K562 (cell line): ENCODE measurements around the gene SOCS6. TPM values are rescaled to one million over a fixed set of nuclear protein-coding genes. Genes with fewer than 3 reads are reported as not detected.

Experiments used
- ATAC-seq: fragments of 200-7000 bp; cut with Tn5 transposase; 3 replicates; pipeline ENCODE4 v1.9.1; 2020; ENCODE audit warnings: moderate library complexity
- BruUV-seq: library from RNA; stranded (reverse); fragments of 400-500 nt; replicated peaks from 2 replicates; lab custom pipeline; 2021; lab: Mats Ljungman, UMichigan
- CTCF ChIA-PET: fragments of 300-600 bp; formaldehyde crosslinking; extraction: SDS; loops from one replicate; lab custom pipeline; 2021; ENCODE audit warnings: low intra/inter-chr PET ratio; lab: Yijun Ruan, JAX
- POLR2A ChIA-PET: fragments of 300-600, 350-650 bp; sonication (Branson Sonifier 250); formaldehyde crosslinking; extraction: SDS; loops from one replicate; lab custom pipeline; 2021; ENCODE audit warnings: antibody characterized with exemption, inconsistent platforms; lab: Yijun Ruan, JAX
- DNase-seq, 4 experiments: peaks; one replicate each; pipeline versions ENCODE4 v3.0.0 to v3.0.0-alpha.2; 2011 to 2018; ENCODE audit warnings: low spot score in 3 of 4, mixed read lengths in 3 of 4; ENCODE audit errors: extremely low read depth in 1 of 4
- FAIRE-seq: peaks from 2 replicates; lab custom pipeline; 2011; peaks lifted over from hg19 to GRCh38; lab: Jason Lieb, UNC
- H2AFZ ChIP-seq: 2 replicates; pipeline ENCODE4 v1.6.0; 2011; ENCODE audit warnings: low read depth, low read length, control low read depth, inconsistent platforms
- H3K27ac ChIP-seq: fragments of 200-600 bp; 3 replicates; pipeline ENCODE4 v1.8.0; 2011; ENCODE audit warnings: low read depth, mild to moderate bottlenecking, control low read depth, inconsistent platforms, low read length, moderate library complexity, mixed read lengths; ENCODE audit errors: extremely low read depth
- H3K27me3 ChIP-seq, 2 experiments: fragments of 300-600 bp in 1 of 2; 2 replicates in 1 of 2; 3 replicates in 1 of 2; pipeline versions ENCODE4 v1.6.0 to v1.8.0; 2011; ENCODE audit warnings: inconsistent platforms in 2 of 2, low read length in 2 of 2, mild to moderate bottlenecking in 1 of 2, mixed read lengths in 1 of 2, moderate library complexity in 1 of 2; ENCODE audit not compliant: control insufficient read depth in 2 of 2, insufficient read depth in 2 of 2
- H3K36me3 ChIP-seq: fragments of 300-600 bp; 3 replicates; pipeline ENCODE4 v1.8.0; 2011; ENCODE audit warnings: mild to moderate bottlenecking, low read length, inconsistent platforms; ENCODE audit not compliant: control insufficient read depth, insufficient read depth
- H3K4me1 ChIP-seq, 2 experiments: fragments of 200-600 bp in 1 of 2; replicated peaks in 1 of 2; 2 replicates in 1 of 2; 3 replicates in 1 of 2; pipeline versions ENCODE4 v1.5.1 to v1.8.0; 2011; ENCODE audit warnings: inconsistent platforms in 2 of 2, low read length in 2 of 2, mild to moderate bottlenecking in 1 of 2, mixed read lengths in 1 of 2, moderate library complexity in 1 of 2; ENCODE audit not compliant: control insufficient read depth in 2 of 2, insufficient read depth in 2 of 2
- H3K4me2 ChIP-seq: 2 replicates; pipeline ENCODE4 v1.6.1; 2011; ENCODE audit warnings: low read length, control low read depth, inconsistent platforms, mixed read lengths; ENCODE audit not compliant: insufficient read depth
- H3K4me3 ChIP-seq: fragments of 200-600 bp; sonication (generic), shearing (Covaris generic); 2 replicates; pipeline ENCODE4 v1.5.1; 2016; ENCODE audit warnings: control low read depth, inconsistent platforms
- H3K79me2 ChIP-seq: fragments of 200-600 bp; 3 replicates; pipeline ENCODE4 v1.8.0; 2011; ENCODE audit warnings: low read length, inconsistent platforms; ENCODE audit not compliant: control insufficient read depth, insufficient read depth
- H3K9ac ChIP-seq, 2 experiments: 2 replicates each; pipeline versions ENCODE4 v1.6.0 to v1.6.1; 2011; ENCODE audit warnings: low read depth in 2 of 2, low read length in 2 of 2, control low read depth in 1 of 2, inconsistent platforms in 1 of 2, mild to moderate bottlenecking in 1 of 2, mixed read lengths in 1 of 2; ENCODE audit not compliant: insufficient read depth in 1 of 2
- H3K9me1 ChIP-seq: one replicate; pipeline ENCODE4 v1.6.0; 2011; ENCODE audit warnings: inconsistent platforms, mild to moderate bottlenecking, low read length, moderate library complexity; ENCODE audit not compliant: control insufficient read depth, insufficient read depth
- H3K9me3 ChIP-seq: replicated peaks from 2 replicates; pipeline ENCODE4 v1.5.1; 2011; ENCODE audit warnings: low read depth, low read length, inconsistent platforms; ENCODE audit not compliant: control insufficient read depth, insufficient read depth
- H4K20me1 ChIP-seq: replicated peaks from 2 replicates; pipeline ENCODE4 v1.6.1; 2011; ENCODE audit warnings: low read length, inconsistent platforms, mixed read lengths; ENCODE audit not compliant: control insufficient read depth, insufficient read depth
- CHD4 ChIP-seq: fragments of 200-600 bp; sonication (generic); IDR thresholded peaks from 3 replicates; pipeline ENCODE4 v1.6.1; 2012; ENCODE audit warnings: low read depth, mild to moderate bottlenecking, mixed read lengths, low read length, inconsistent platforms; ENCODE audit not compliant: insufficient read depth, insufficient replicate concordance, poor library complexity, severe bottlenecking
- FOS ChIP-seq: IDR thresholded peaks from 3 replicates; pipeline ENCODE4 v1.6.1; 2011; ENCODE audit not compliant: insufficient read length; ENCODE audit errors: extremely low read depth
- JUN ChIP-seq, 2 experiments: sonication (generic) in 1 of 2; formaldehyde crosslinking in 1 of 2; IDR thresholded peaks; 2 replicates each; pipeline versions ENCODE4 v1.6.1 to v1.8.0; 2012 to 2022; ENCODE audit warnings: borderline replicate concordance in 2 of 2, mild to moderate bottlenecking in 2 of 2, improper control_type of control experiment in 1 of 2, low read depth in 1 of 2, low read length in 1 of 2, missing genetic modification reagents in 1 of 2
- MCM3 ChIP-seq: fragments of 450-650 bp; IDR thresholded peaks from 2 replicates; pipeline ENCODE4 v1.6.1; 2016
- NFYB ChIP-seq: IDR thresholded peaks from 2 replicates; pipeline ENCODE4 v1.6.1; 2011; ENCODE audit warnings: mild to moderate bottlenecking, moderate library complexity; ENCODE audit not compliant: insufficient read length; ENCODE audit errors: extremely low read depth
- NUFIP1 ChIP-seq: fragments of 450-650 bp; IDR thresholded peaks from 2 replicates; pipeline ENCODE4 v1.6.1; 2018; ENCODE audit not compliant: partially characterized antibody
- POLR3G ChIP-seq: IDR thresholded peaks from 2 replicates; pipeline ENCODE4 v1.6.1; 2011; ENCODE audit not compliant: insufficient read length, insufficient replicate concordance; ENCODE audit errors: extremely low read depth
- PYGO2 ChIP-seq: fragments of 450-650 bp; IDR thresholded peaks from 2 replicates; pipeline ENCODE4 v1.6.1; 2016; ENCODE audit warnings: mild to moderate bottlenecking, missing genetic modification characterization, moderate library complexity, missing compliant biosample characterization
- SIRT6 ChIP-seq: IDR thresholded peaks from one replicate; pipeline ENCODE4 v1.6.1; 2012; ENCODE audit warnings: low read depth, mild to moderate bottlenecking, control low read depth, inconsistent platforms, low read length, moderate library complexity
- TEAD2 ChIP-seq: fragments of 450-650 bp; IDR thresholded peaks from 2 replicates; pipeline ENCODE4 v1.6.1; 2016; ENCODE audit warnings: missing genetic modification characterization, control low read depth, missing compliant biosample characterization
- TFAP4 ChIP-seq: sonication (generic); formaldehyde crosslinking; IDR thresholded peaks from 2 replicates; pipeline ENCODE4 v1.8.0; 2022; ENCODE audit warnings: missing genetic modification reagents, mild to moderate bottlenecking, moderate library complexity, borderline replicate concordance
- USF2 ChIP-seq: sonication (generic); formaldehyde crosslinking; IDR thresholded peaks from 2 replicates; pipeline ENCODE4 v1.5.0; 2020; ENCODE audit warnings: missing genetic modification reagents
- ZBTB33 ChIP-seq: sonication (generic); formaldehyde crosslinking; IDR thresholded peaks from 2 replicates; pipeline ENCODE4 v1.8.1; 2023; ENCODE audit warnings: mild to moderate bottlenecking, missing genetic modification reagents
- ZBTB8A ChIP-seq: fragments of 450-650 bp; IDR thresholded peaks from 2 replicates; pipeline ENCODE4 v1.6.1; 2018; ENCODE audit warnings: mild to moderate bottlenecking, moderate library complexity; ENCODE audit not compliant: partially characterized antibody
- ZNF436 ChIP-seq: fragments of 250-450, 450-650 bp; sonication (Bioruptor Pico); formaldehyde crosslinking; IDR thresholded peaks from 2 replicates; pipeline ENCODE4 v1.7.0; 2020; ENCODE audit warnings: mild to moderate bottlenecking
- ZNF785 ChIP-seq: fragments of 250-450 bp; sonication (Bioruptor Pico); IDR thresholded peaks from 2 replicates; pipeline ENCODE4 v1.4.0; 2020; ENCODE audit warnings: mild to moderate bottlenecking
- WGBS: fragments of 100-300 bp; shearing (Covaris generic); methylation state at CpG from one replicate; pipeline ENCODE4 v1.1.6; 2016; ENCODE audit warnings: low coverage, mixed read lengths; ENCODE audit not compliant: insufficient coverage; ENCODE audit errors: missing lambda C conversion rate; 5-methylcytosine and 5-hydroxymethylcytosine counted together
- in situ Hi-C: fragments of 300-500 bp; cut with MboI; formaldehyde crosslinking; loops from 4 replicates; pipeline ENCODE4 v1.15.0; 2018; ENCODE audit warnings: inconsistent platforms, mixed read lengths
- intact Hi-C: fragments of 100-400 bp; cut with micrococcal nuclease; formaldehyde crosslinking; loops from 2 replicates; pipeline ENCODE4 v1.14.2; 2022
- polyA plus RNA-seq, 8 experiments: library from polyadenylated mRNA; depleted of rRNA in 4 of 8; stranded (reverse) in 5 of 8; unstranded in 3 of 8; fragments of >200 nt; fragmentation: Nextera tagmentation in 2 of 8; fragmentation: Illumina TruSeq in 1 of 8; extraction: Ambion mirVana in 2 of 8; extraction: Trizol in 1 of 8; gene quantifications; 2 replicates each; pipeline versions ENCODE4 v1.2.1 to v1.2.3, GENCODE V29; 2011 to 2014; ENCODE audit warnings: inconsistent platforms in 1 of 8, missing spikeins in 1 of 8
- total RNA-seq, 7 experiments: library from RNA; depleted of rRNA in 6 of 7; stranded (reverse); fragments of >200 nt in 6 of 7; fragmentation: Illumina TruSeq in 2 of 7; extraction: Trizol in 2 of 7; gene quantifications; 2 replicates each; pipeline versions ENCODE4 v1.2.1 to v1.2.3, GENCODE V29; 2011 to 2021; ENCODE audit warnings: low replicate concordance in 1 of 7

SOCS6 gene
- total and polyA plus RNA-seq, 9 of the 15 experiments (the other 6 are each of a cell fraction or from before 2014, with no cell fraction given): 2.5 to 7.1 (median 5.6) TPM

- Histone ChIP-seq H3K9ac (no peak overlapping the region), H3K27me3 (no peaks in the 10 kb centered on the region), H3K4me1 (no peaks in the 10 kb centered on the region; a peak in 2 of 5 replicates), H3K9me1 (no peaks in the 10 kb centered on the region), H3K79me2 (no peaks in the 10 kb centered on the region), H3K4me3 (no peak overlapping the region), H3K27ac (no peak overlapping the region), H4K20me1 (no peaks in the 10 kb centered on the region; the same call in 1 of the 2 replicates), H3K9me3 (no peaks in the 10 kb centered on the region), H3K4me2 (no peak overlapping the region), H3K36me3 (no peaks in the 10 kb centered on the region), H2AFZ (no peak overlapping the region)
- intact Hi-C loops (loop anchor here (10.0 kb wide), 1 partner anchor 71 kb away; no protein-coding TSS in a partner anchor), in situ Hi-C loops (no loop called here)
- no TSS peak for BruUV-seq
- DNase-seq: no peak
- no peak for ATAC-seq
- CTCF ChIA-PET: no interaction called here
- TF ChIP-seq ZNF436 (CRISPR knock-in tag): no peak
- no peak for TF ChIP-seq NFYB
- TF ChIP-seq MCM3: no peak
- TF ChIP-seq JUN (IDR thresholded peaks at IDR 0.05; ENCODE audit: borderline replicate concordance, low read depth, low read length): no peak
- TF ChIP-seq JUN (CRISPR knock-in tag; IDR thresholded peaks at IDR 0.05; ENCODE audit: borderline replicate concordance): no peak
- TF ChIP-seq NUFIP1: no peak
- TF ChIP-seq SIRT6: no peak
- TF ChIP-seq PYGO2 (tag): no peak
- TF ChIP-seq TFAP4 (CRISPR knock-in tag): no peak
- TF ChIP-seq ZBTB33 (CRISPR knock-in tag): no peak
- TF ChIP-seq USF2 (CRISPR knock-in tag): no peak
- no peak for TF ChIP-seq FOS
- TF ChIP-seq POLR3G: no peak
- no peak for TF ChIP-seq CHD4
- TF ChIP-seq ZNF785 (CRISPR knock-in tag): no peak
- no peak for TF ChIP-seq ZBTB8A
- TF ChIP-seq TEAD2 (tag): no peak
- FAIRE-seq: no peak
- 9% methylated on average over 2 of the region's 3 CpGs for WGBS
- POLR2A ChIA-PET: no interaction called here
Observed at GRCh38 chr18:70365361-70365760, 76.5 kb downstream of the SOCS6 start.
